Ovary (tissue), 3 donors: ENCODE data around the gene STN1.

ENCODE experiments used
- CTCF ChIP-seq, 3 donors: fragments of 450-650 bp in 2 of 3; fragments of 200-600 bp in 1 of 3; IDR thresholded peaks; one replicate each; pipeline versions ENCODE4 v1.5.1 to v1.8.0; 2016 to 2022; ENCODE audit warnings: antibody characterized with exemption in 3 of 3, mild to moderate bottlenecking in 1 of 3
- EP300 ChIP-seq: sonication (generic); formaldehyde crosslinking; IDR thresholded peaks from one replicate; pipeline ENCODE4 v1.6.1; 2017; ENCODE audit warnings: antibody characterized with exemption
- donor health status: DM: no; HTN: no; CAD: no.

DNA sequence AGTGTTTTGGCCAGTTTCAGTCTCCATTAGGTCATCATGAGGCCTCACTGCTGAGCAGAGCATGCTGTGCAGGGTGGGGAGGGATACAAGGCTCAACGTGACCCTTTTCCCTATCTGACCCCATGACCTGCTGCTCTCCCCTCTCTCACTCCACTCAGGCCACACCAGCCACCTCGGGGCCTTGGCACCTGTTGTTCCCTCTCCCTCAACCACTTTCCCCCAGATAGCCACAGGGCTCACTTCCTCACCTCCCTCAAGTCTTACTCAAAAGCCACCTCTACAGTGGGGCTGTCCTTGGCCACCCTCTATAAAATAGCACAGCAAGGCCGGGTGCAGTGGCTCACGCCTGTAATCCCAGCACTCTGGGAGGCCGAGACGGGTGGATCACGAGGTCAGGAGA, 76.5 kb downstream of the STN1 start:
- no peak for TF ChIP-seq CTCF (IDR thresholded peaks at IDR 0.05)
- no peak for TF ChIP-seq EP300
